IPS-18c (cell line): ENCODE data around the gene LCN6.
A peak's percentile ranks its signal among the peaks of the same experiment; 100 is the strongest.
"Not testable (repeated sequence)": the region's sequence is repeated elsewhere in the genome, so short reads cannot be mapped to it uniquely, and the experiment has no call there.

Source experiments
- H3K4me3 ChIP-seq: 2 replicates; pipeline ENCODE4 v1.7.0; 2013; ENCODE audit warnings: low read depth, mild to moderate bottlenecking, low read length, moderate library complexity; ENCODE audit not compliant: insufficient read depth
- H3K9me3 ChIP-seq: one replicate; pipeline ENCODE4 v1.6.1; 2013; ENCODE audit warnings: mild to moderate bottlenecking, low read length, moderate library complexity; ENCODE audit not compliant: control insufficient read depth, insufficient read depth

Gene LCN6

DNA sequence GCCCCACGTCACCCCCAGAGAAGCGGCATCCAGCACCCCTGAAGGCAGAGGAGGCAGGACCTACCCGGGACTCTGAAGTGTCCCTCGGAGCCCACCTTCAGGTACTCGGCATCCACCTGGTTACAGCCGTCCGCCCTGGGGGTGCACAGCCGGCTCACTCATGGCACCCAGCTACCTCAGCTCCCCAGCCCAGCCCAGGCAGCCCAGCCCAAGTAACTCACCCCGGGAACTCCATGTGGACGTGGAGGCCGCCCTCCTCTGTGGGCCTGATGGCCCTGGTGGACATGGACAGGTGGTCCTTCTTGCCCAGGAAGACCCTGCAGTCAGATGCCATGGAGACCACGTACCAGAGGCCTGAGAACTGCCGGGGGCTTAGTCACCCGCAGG lies 15.3 kb upstream of the LCN6 start:
- H3K4me3 ChIP-seq, result 0 out of 2 replicates have a peak overlapping the region, but pooled peaks have one; percentile 28
- peaks cover 2% of the 10 kb centered on the region for H3K9me3 ChIP-seq

DNA sequence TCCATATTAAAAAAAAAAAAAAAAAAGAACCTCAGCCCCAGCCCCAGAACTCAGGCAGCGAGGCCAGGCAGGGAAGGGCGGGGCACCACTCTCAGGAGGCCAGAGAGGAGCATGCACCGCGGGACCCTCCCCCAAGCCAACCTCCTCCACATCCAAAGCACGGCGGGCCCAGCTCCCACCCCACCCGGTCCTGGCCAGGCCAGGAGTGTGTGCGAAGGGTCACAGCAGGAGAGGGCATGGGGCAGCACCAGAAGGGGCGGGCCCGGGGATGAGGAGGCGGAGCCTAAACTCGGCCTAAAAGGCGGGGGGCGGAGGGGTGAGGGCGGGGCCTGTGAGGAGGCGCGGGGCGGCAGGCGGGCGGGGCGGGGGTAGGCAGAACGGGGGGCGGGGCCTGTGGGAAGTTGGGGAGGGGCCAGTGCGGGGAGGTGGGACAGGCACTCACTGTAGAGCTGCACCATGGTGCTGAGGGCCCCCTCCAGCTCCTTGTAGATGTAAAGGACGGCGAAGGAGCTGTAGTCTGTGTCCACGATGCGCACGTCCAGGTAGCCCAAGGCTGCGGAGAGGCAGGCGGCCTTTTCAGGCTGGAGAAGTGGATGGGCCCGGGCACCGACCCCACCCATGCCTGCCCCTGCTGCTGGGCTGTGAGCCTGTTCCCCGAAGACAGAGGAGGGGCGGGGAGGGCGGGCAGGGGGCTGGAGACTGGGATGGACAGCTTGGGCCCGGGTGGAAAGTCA lies 14.8 kb upstream of the LCN6 start:
- Histone ChIP-seq H3K9me3 (peaks cover 2% of the 10 kb centered on the region), H3K4me3 (peak overlapping the region; percentile 28)

DNA sequence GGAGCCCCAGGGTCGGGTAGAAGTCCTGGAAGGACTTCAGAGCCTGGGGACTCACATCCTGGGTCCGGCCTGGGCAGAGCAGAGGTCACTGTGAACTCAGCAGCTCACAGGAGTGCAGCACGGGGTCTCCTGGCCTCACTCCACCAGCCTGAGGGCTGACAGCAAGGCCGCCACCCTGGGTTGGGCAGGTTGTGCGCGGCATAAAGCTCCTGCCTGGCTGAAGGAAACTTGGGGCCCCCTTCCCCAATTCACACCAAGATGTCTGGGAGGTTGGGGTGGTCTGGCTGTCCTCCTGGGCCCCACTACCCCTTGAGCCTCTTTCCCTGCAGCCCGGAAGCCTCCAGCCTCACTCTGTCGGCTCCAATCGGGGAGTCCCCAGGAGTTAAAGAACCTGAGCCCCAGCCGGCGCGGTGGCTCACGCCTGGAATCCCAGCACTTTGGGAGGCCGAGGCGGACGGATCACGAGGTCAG lies 13.9 kb upstream of the LCN6 start:
- peaks cover 2% of the 10 kb centered on the region for H3K9me3 ChIP-seq
- H3K4me3 ChIP-seq, result no peak overlapping the region

DNA sequence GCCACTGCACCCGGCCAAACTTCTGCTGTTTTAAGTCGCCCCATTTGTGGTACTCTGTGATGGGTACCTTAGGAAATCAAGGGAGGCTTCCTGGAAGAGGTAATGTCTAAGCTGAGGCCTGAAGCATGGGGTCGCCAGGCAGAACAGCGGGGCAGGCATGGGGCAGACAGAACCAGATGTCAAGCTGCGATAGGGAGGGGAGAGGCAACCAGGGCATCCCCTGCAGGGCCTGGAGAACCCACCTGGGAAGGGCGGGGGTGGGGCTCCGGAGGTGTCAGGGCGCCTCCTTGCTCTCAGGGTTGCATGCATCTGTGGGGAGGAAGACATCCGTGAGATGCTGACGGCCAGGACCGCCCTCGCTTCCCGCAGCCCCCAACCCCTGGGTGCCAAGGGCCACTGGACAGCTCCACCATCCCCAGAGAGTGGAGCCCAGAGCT lies 13.2 kb upstream of the LCN6 start:
- H3K9me3 ChIP-seq, result peaks cover 2% of the 10 kb centered on the region
- H3K4me3 ChIP-seq, result no peak overlapping the region

DNA sequence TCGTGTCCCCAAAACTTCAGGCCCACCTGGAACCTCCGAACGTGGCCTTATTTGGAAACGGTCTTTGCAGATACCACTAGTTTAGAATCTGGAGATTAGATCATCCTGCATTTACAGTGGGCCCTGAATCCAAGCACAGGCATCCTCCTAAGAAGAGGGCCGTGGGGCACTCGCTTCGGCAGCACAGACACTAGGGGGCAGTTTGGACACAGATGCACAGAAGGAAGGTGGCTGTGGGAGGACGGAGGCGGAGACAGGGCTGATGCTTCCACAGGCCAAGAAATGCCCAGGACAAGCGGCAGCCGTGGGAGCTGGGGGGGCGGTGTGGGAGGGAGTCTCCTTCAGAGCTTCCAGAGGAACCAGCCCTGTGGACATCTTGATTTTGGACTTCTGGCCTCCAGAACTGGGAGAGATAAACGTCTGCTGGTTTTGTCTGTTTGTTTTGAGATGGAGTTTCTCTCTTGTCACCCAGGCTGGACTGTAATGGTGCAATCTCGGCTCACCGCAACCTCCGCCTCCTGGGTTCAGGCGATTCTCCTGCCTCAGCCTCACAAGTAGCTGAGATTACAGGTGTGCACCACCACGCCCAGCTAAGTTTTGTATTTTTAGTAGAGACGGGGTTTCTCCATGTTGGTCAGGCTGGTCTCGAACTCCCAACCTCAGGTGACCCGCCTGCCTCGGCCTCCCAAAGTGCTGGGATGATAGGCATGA lies 12.7 kb upstream of the LCN6 start:
- H3K4me3 ChIP-seq, result not testable (repeated sequence)

DNA sequence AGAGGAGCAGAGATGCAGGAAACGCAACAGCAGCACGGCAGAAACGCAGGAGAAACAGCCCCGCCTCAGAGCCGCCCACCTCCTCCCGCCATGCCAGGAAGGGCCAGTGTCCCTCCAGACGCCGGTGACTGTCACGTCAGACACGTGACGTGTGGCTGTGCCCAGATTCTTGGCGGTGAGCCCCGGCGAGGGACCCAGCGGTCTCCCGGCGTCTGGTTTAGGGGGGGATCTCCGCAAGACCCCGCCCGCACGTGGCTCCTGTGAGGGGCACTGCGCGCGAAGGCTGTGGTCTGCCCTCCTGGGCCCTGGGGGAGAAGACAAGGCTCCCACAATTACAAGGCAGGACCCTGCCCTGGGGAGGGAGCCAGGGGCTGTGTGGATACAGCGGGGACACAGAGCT lies 12.1 kb upstream of the LCN6 start:
- peaks cover 2% of the 10 kb centered on the region for H3K9me3 ChIP-seq
- H3K4me3 ChIP-seq, result no peak overlapping the region

More for the DNA sequence above, 12.7 kb upstream of the LCN6 start:
- not testable (repeated sequence) for H3K9me3 ChIP-seq

DNA sequence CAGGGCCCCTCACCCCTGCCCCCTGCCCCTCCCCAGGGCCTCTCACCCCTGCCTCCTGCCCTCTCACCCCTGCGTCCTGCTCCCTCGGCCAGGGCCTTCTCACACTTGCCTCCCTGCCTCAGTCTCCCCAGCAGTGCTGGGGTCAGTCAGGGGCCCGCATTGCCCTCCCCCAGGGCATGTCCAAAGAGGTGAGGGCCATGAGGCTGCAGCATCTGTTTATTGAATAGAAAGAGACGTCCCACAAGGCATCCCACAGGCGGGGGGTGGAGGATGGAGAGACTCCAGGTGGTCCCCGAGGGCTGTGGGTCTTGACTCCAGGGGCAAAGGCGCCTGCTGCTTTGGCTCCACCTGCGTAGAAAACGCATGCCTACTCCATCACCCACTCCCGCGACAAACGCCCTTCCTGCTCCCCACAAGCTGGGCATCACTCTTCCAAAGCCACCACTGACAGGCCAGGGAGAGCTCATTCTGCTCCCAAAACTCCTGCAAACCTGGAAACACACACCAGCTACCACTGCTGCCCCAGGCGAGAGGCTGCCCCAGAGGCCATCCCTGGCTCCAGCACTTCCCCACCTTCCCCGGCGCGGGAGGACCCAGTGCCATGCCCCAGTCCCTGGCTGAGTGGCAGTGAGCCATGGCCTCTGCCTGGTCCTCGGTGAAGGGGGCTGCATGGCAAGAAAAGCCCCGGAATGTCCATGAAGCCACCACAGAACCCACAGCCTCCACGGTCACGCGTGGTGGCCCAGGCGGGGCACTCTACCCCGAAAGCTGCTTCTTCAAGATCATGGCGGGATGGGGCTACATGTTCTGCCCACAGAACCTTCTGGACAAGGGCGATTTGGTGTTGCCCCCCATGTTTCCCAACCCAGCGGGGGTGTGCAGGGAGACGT lies 11.4 kb upstream of the LCN6 start:
- H3K9me3 ChIP-seq, result peaks cover 2% of the 10 kb centered on the region
- H3K4me3 ChIP-seq, result no peak overlapping the region

DNA sequence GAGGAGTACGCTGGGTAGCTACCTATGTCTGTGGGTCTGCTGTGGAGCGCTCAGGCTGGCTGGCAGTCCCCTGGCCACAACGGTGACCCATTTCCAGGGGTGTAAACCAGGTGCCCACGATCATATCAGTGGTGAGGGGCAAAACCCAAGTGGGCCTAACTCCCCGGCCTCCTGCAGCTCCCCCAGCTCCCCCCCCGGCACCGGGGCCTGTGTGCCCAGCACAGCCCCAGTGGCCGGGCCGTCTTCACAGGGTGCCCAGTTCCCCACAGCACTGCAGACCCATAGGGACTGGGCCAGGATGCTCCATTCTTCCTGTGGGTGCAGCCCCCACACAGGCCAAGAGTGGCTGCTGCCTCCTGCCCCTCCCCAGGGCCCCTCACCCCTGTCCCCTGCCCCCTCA lies 10.7 kb upstream of the LCN6 start:
- H3K4me3 ChIP-seq, result no peak overlapping the region
- peaks cover 2% of the 10 kb centered on the region for H3K9me3 ChIP-seq

DNA sequence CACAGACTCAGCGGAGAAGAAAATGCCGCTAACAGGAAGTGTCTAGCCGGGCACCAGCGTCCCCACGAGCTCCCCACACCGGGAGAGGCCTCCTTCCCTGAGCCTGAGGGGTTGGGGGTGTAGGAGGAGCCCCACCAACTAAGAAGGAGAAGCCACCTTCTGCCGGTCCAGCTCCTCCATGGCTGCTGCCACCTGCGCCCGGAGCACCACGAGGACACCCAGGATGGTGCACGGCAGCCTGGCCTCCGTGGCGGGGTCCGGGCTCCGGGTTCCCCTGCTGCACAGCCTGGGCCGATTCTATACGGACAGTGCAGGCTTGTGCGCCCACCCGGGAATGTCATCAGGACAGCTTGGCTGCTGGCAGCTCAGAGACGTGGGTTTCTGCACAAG lies 9.4 kb upstream of the LCN6 start:
- Histone ChIP-seq H3K4me3 (no peak overlapping the region), H3K9me3 (peaks cover 2% of the 10 kb centered on the region)

DNA sequence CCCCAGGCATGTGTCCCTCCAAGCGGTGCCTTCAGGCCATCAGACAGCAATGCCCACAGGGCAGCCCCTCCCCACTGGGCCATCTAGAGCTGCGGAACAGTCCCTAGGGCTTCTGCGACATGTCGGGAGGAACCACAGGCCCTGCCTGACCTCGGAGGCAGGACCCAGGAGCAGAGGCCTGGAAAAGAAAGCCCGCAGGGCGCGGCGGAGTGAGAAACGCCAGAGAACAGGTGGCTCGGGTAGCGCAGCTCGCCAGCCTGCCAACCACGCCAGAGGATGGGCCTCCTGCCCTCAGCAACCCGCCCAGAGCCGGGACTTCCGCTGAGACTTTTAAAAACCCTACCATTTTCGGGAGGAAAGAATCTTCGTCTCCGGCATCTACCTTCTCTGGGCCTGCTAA lies 9.0 kb upstream of the LCN6 start:
- H3K4me3 ChIP-seq, result no peak overlapping the region

DNA sequence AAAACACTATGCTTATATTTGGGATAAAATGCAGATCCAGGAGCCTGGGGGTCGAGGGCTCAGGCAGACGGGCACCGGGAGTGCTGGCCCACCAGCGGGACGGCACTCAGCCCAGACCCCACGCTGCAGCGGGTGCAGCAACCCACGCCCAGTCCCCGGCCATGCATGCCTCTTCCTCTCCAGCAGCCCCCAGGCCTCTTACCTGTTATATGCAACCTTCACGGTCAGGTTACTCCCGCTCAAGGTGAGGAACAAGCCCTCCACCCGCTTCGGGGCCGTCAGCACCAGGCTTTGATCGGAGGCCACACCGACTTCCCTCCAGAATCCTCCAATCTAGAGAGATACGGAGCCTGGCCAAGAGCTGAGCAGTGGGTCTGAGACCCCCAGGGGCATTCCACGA lies 8.5 kb upstream of the LCN6 start:
- peaks cover 2% of the 10 kb centered on the region for H3K9me3 ChIP-seq
- no peak overlapping the region for H3K4me3 ChIP-seq

More for the DNA sequence above, 9.0 kb upstream of the LCN6 start:
- peaks cover 2% of the 10 kb centered on the region for H3K9me3 ChIP-seq

DNA sequence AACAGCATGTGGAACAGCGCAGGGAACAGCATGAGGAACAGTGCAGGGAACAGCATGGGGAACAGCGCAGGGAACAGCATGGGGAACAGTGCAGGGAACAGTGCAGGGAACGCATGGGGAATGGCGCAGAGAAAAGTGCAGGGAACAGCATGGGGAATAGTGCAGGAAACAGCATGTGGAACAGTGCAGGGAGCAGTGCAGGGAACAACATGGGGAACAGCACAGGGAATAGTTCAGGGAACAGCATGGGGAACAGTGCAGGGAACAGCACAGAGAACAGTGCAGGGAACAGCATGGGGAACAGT lies 7.8 kb upstream of the LCN6 start:
- H3K4me3 ChIP-seq, result no peak overlapping the region
- H3K9me3 ChIP-seq, result peaks cover 2% of the 10 kb centered on the region

DNA sequence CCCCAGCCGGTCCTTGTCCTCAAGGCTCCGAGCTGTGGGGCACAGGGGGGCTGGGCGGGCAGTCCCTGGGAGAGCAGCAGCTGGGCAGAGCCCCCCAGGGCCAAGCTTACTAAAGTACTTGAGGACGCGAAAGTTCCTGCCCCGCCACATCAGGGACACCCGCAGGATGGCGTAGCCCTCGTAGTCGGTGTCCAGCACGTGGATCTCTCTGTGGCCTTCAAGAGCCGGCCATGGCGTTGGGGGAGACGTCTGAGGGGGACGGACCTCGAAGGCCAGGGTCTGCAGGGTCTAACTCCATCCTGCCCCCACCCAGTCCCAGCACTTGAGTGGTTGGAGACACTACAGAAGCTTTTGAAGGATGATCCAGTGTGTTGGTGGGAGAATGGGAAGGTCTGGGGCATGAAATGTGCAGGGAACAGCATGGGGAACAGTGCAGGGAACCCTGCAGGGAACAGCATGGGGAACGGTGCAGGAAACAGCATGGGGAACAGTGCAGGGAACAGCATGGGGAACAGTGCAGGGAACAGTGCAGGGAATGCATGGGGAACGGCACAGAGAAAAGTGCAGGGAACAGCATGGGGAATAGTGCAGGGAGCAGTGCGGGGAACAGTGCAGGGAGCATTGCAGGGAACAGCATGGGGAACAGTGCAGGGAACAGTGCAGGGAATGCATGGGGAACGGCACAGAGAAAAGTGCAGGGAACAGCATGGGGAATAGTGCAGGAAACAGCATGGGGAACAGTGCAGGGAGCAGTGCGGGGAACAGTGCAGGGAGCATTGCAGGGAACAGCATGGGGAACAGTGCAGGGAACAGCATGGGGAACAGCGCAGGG lies 7.2 kb upstream of the LCN6 start:
- H3K4me3 ChIP-seq, H3K9me3 ChIP-seq: not testable (repeated sequence)

DNA sequence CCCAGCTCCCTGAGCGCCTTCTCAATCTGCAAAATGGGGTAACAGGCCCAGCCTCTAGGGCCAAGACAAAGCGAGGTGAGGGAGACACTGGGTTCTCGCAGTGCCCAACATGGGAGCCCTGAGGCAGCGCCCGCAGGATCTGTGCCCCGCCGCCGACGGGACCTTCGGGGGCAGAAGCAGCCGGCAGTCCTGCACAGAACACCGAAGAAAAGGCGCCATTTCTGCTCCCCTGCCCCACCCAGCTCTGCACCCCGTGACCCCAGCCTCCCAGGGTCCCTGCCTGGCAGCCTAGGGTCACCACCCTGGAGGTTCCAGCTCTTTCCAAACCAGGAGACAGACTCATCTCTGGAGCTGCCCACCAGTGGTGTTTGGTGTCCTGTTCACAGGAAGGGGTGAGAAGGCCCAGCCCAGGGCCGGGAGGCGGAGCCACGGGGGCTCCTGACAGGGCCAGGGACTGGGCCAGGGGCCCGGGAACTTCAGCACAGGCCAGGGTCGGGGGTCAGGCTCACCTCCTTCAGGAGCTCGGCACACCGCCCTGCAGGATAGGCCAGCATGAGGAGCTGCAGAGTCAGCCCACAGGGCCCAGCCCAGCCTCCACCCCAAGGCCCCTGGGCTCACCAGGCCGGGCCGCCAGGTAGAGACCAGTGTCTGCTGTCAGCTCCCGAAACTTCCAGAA lies 6.4 kb upstream of the LCN6 start:
- Histone ChIP-seq H3K4me3 (no peak overlapping the region), H3K9me3 (no peaks in the 10 kb centered on the region)

DNA sequence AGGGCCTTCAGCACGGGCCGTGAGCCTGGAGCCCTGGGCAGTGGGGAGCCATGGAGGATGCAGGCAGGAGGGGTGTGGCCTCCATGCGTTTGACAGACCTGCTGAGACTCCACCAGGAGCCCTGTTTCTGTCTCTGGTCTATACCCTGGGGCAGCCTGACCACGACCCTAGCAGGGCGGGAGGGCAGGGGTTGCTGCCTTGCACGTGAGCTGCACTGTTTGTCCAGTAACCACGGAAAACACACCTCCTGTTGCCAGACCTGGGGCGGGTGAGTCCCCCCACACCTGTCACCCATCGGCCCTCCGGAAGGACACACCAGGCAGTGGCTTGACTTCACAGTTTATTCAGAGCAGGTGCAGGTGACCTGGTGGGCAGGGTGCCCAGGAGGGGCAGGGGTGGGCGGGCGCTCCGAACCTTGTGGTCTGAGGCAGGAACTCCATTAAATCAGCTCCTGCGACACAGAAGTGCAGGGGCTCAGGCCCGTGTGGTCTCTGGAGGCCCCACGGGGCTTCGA lies 5.8 kb upstream of the LCN6 start:
- H3K9me3 ChIP-seq, result no peaks in the 10 kb centered on the region
- H3K4me3 ChIP-seq, result no peak overlapping the region

DNA sequence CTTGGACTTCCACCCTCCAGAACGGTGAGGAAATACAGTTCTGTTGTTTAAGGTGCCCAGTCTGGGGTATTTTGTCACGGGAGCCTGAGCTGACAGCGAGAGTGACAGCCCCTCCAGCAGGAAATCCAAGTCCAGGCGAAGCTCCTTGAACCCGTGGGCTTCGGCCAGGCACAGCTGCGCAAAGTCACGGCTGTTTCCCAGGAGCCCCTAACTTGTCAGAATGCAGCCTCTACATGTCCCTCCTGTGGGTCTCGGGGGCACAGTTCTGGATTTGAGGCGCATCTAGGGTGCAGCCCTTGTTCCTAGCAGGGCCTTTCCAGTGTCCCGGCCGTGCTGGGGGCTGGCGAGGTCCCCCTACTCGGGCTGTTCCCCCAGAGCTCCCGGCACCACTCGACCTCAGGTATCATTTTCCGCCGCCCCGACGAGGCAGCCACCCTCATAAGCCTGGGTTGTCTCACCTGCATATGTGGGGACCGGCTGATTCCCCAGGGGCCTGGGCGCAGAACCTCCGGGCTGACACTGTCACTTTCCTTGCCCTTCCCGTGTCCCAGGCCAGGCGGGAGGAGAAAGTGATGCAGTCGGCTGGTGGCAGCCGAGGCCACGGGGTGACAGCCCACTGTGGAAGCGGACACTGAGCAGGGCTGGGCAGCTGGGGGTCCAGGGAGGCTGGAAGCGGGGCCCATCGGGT lies 5.2 kb upstream of the LCN6 start:
- Histone ChIP-seq H3K9me3 (no peaks in the 10 kb centered on the region), H3K4me3 (no peak overlapping the region)
